Iris pigment epithelial cell (primary cell): ENCODE measurements around the gene ZYG11A.
"Not testable (repeated sequence)": the region's sequence is repeated elsewhere in the genome, so short reads cannot be mapped to it uniquely, and the experiment has no call there.

Experiments
- DNase-seq: peaks from one replicate; pipeline ENCODE4 v3.0.0-alpha.2; 2011; ENCODE audit warnings: low read depth

Gene ZYG11A

DNA sequence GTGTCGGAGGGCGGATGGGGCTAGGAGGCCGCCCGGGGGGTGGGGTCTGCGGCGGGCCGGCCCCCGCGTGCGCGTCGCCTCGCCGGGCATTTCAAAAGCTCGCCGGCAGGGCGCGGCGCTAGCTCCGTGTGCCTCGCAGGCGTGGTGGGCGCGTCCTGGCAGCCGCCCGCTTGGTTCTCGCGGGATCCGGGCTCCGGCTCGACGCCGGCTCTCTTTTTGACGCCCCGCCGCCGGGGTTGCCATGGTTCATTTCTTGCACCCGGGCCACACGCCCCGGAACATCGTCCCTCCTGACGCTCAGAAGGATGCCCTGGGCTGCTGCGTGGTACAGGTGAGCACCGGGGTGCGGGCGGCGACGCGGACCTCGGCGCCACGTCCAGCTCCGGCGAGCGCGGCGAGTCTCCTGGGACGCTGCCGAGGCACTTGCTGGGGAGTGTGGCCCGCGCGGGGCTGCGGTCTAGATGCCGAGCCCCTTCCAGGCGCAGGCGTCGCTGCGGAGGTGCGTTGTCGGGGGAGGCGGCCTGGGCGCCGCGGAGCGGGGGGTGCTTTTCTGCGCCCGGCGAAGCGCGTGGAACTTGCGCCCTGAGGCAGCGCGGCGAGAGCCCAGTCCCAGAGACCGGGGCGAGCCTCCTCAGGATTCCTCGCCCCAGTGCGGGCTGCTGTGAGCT, at the start of gene ZYG11A:
TSS of gene ZYG11A (plus strand) at position 118 of the 668 bp plus-strand sequence. CDS start at position 242, 124 bp downstream.
- peak; percentile 84 for DNase-seq

GRCh38 chr1:52793717-52794116, 48.8 kb upstream of the ZYG11A start:
- not testable (repeated sequence) for DNase-seq

DNA sequence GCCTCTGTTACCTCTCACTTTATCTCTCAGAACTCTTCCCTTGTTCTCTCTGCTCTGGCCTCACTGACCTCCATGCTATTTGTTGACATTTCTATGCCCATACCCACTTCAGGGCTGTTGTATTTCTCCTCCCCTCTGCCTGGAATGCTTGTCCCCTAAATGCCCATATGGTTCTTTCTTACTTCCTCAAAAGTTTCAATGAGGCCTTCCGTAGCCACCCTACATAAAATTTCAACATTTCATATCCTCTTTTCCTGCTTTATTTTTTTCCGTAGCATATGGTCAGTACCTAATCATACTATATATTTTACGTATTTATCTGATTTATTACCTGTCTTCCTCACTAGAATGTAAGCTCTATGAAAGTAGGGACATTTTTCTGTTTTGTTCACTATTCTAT, 47.1 kb upstream of the ZYG11A start:
- DNase-seq: no peak

DNA sequence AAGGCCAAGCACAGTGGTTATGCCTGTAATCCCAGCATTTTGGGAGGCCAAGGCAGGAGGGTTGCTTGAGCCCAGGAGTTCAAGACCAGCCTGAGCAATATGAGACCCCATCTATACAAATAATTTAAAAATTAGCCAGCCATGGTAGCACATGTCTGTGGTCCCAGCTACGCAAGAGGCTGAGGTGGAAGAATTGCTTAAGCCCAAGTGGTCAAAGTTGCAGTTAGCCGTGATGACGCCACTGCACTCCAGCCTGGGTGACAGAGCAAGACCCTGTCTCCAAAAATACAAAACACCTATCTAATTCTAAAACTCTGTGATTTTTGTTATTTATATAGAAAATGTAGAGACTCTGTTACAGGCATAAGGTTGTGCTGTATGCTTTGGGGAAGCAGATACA, 44.2 kb upstream of the ZYG11A start:
- DNase-seq: no peak

- DNase-seq: no peak
Observed at GRCh38 chr1:52801011-52801410, 41.5 kb upstream of the ZYG11A start.

DNA sequence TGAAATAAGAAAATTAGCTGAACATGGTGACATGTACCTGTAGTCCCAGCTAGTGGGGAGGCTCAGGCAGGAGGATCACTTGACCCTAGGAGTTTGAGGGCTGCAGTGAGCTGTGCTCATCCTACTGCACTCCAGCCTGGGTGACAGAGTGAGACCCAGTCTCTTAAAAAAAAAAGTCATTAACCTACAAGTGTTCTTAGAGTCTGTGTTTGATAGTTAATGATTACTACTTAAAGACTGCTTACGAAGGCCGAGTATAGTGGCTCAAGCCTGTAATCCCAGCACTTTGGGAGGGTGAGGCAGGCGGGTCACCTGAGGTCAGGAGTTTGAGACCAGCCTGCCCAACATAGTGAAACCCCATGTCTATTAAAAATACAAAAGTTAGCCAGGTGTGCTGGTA, 38.5 kb upstream of the ZYG11A start:
- DNase-seq: not testable (repeated sequence)

DNA sequence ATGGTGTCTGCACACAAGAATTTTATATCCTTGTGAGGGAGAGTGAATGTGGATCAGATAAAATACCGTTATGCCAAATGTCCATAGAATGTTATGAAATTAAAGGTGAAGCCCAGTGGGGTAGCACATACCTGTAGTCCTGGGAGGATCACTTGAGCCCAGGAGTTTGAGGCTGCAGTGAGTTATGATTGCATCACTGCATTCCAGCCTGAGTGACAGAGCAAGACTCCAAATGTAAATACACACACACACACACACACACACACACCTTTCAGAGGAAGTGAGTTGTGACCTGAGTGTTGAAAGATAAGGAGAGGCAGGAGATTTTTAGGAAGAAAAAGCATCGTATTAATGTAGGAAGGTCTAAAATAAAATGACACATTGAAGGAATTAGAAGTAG, 28.1 kb upstream of the ZYG11A start:
- peak; percentile 67 for DNase-seq

DNA sequence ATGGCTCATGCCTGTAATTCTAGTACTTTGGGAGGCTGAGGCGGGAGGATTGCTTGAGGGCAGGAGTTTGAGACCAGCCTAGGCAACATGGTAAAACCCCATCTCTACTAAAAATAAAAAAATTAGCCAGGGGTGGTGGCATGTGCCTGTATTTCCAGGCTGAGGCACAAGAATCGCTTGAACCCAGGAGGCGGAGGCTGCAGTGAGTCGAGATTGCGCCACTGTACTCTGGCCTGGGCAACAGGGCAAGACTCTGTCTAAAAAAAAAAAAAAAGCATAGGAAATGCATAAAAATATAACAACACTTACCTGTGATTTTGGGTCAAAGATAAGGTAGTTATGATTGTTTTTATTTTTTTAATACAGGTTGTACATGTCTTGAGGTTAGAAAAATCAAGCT, 21.7 kb upstream of the ZYG11A start:
- not testable (repeated sequence) for DNase-seq

DNA sequence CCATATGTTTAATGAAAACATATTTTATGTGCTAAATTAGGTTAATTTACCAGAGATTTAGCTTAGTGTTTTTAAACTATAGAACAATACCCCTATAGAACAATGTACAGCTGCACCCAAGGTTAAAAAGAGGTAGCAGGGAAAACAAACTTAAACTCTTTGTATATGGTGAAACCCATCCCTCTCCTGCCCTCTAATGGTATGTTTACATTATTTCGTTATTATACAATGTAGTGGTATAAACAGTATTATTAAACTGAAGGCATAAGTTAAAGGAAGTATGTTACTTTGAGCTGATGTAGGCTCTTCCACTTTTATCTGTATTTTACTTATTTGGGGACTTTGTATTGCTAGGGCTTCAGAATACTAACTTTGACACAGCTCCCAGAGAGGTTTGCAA, 16.7 kb upstream of the ZYG11A start:
- DNase-seq: peak; percentile 12

GRCh38 chr1:52834798-52835197, 7.8 kb upstream of the ZYG11A start:
- no peak for DNase-seq

DNA sequence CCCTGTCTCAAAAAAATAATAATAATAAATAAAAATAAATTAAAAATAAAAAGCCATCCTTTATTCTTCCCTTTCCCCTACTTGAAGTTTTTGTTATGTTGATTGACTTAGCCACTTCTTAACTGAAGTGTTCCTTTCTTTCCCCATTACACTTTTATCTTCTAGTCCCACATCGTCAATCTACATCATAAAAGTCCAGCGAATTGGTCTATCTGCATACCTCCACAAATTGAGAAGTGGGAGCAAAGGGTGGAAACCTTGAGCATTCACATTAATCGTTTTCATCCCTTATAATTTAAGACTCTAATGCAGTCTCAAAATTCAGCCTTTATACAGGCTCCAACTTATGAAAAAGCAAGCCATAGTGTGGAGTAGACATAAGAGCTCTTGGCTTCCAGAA, 6.5 kb upstream of the ZYG11A start:
- no peak for DNase-seq

- not testable (repeated sequence) for DNase-seq
Observed at GRCh38 chr1:52839175-52839574, 3.4 kb upstream of the ZYG11A start.

GRCh38 chr1:52845119-52845518, 2.6 kb downstream of the ZYG11A start:
- not testable (repeated sequence) for DNase-seq

DNA sequence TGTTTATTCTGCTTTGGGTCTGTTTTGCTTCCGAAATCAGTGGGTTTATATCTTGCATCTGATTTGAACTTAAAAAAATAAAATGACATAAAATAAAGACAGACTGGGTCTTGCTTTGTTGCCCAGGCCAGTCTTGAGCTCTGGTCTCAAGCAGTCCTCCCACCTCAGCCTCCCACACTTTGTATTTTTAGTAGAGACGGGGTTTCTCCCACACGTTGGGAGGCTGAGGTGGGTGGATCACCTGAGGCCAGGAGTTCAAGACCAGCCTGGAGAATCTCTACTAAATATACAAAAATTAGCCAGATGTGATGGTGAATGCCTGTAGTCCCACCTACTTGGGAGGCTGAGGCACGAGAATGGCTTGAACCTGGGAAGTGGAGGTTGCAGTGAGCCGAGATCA, 5.9 kb downstream of the ZYG11A start:
- no peak for DNase-seq

- no peak for DNase-seq
Observed at GRCh38 chr1:52850951-52851350, 8.4 kb downstream of the ZYG11A start.

GRCh38 chr1:52852854-52853253, 10.3 kb downstream of the ZYG11A start:
- DNase-seq: no peak

GRCh38 chr1:52855584-52855983, 13.0 kb downstream of the ZYG11A start:
- no peak for DNase-seq

GRCh38 chr1:52856026-52856425, 13.5 kb downstream of the ZYG11A start:
- DNase-seq: no peak

DNA sequence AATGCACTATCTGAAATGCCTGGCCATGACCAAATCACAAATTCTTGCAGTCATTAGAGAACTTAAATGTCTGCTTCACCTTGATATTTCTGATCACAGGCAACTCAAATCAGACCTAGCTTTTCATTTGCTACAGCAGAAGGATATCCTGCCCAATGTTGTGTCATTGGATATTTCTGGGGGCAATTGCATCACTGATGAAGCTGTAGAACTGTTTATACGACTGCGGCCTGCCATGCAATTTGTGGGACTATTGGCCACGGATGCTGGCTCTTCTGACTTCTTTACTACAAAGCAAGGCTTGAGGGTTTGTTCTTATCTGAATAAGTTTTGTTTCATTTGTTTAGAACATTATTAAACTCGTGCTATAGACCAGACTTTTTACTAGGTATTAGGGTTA, 14.9 kb downstream of the ZYG11A start:
- DNase-seq: no peak

DNA sequence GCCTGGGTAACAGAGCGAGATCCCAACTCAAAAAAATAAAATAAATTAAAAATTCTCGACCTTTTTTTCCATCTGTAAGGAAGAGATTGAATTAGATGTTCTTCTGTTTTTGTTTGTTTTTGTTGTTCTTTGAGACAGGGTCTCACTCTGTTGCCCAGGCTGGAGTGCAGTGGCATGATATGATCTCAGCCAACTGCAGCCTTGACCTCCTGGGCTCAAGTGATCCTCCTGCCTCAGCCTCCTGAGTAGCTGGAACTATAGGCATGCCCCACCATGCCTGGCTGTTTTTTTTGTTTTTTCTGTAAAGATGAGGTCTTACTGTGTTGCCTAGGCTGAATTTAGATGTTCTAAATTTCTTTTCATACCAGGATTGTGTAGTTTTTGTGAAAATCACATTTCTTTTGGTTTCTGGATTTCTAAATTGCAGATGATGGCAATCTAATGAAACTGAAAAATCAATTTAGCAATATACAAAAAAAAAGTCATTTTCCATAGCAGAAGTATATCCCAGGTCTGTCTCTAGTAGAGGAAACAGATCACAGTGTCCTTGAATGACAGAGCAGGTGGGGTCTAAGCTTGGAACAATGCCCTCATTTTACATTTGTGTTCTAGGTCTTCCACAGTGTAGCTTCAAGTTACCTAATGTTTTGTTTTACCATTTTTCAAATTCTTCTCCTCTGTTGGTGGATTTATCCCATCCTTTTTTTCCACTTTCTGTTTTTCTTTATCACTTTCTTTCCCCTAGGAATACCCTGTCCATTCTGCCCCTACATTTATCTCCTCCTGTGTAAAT, 20.3 kb downstream of the ZYG11A start:
- no peak for DNase-seq

- DNase-seq: peak; percentile 33
Observed at GRCh38 chr1:52867087-52867863, 24.7 kb downstream of the ZYG11A start.

DNA sequence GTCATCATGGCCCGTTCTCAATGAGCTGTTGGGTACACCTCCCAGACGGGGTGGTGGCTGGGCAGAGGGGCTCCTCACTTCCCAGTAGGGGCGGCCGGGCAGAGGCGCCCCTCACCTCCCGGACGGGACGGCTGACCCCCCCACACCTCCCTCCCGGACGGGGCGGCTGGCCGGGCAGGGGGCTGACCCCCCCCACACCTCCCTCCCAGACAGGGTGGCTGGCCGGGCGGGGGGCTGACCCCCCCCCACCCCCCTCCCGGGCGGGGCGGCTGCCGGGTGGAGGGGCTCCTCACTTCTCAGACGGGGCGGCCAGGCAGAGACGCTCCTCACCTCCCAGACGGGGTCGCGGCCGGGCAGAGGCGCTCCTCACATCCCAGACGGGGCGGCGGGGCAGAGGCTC, 27.2 kb downstream of the ZYG11A start:
- not testable (repeated sequence) for DNase-seq

DNA sequence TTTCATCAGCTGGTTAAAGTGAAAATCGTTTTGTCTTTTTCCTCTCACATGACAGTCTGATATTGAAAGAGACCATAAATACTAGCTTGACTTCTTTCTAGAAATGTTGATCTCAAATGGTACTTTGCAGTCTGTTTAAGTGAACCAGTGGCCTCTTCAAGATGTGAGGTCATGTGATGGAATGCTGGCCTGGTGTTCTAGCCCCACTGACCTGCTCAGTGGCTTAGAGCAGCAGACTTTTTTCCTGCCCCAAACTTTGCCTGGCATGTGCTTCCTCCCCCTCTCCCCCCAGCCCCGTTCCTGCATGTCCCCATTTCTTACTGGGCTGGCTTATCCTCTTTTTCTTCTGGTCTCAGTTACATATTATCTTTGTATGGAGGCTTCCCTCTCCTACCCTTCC, 34.3 kb downstream of the ZYG11A start:
- no peak for DNase-seq
